ENCODE data around the gene KCTD3.

KCTD3 gene

GRCh38 chr1:215556996-215557395 lies 10.1 kb upstream of the KCTD3 start:
- DNase-seq (ENCODE audit: low read depth), result no peak

GRCh38 chr1:215557504-215557903 lies 9.6 kb upstream of the KCTD3 start:
- no peak for DNase-seq (ENCODE audit: low read depth)

GRCh38 chr1:215557992-215558626 lies 9.0 kb upstream of the KCTD3 start:
- DNase-seq (ENCODE audit: low read depth), result no peak

GRCh38 chr1:215567491-215568298 lies 591 bp downstream of the KCTD3 start:
- DNase-seq (ENCODE audit: low read depth), result no peak

GRCh38 chr1:215568299-215568692 lies 1.2 kb downstream of the KCTD3 start:
- no peak for DNase-seq (ENCODE audit: low read depth)

- no peak for DNase-seq (ENCODE audit: low read depth)
Observed at GRCh38 chr1:215569986-215570824, 3.1 kb downstream of the KCTD3 start.

GRCh38 chr1:215581896-215582295 lies 14.8 kb downstream of the KCTD3 start:
- no peak for DNase-seq (ENCODE audit: low read depth)

GRCh38 chr1:215583185-215583749 lies 16.2 kb downstream of the KCTD3 start:
- DNase-seq (ENCODE audit: low read depth), result no peak

GRCh38 chr1:215584389-215584788 lies 17.3 kb downstream of the KCTD3 start:
- DNase-seq (ENCODE audit: low read depth), result no peak

GRCh38 chr1:215589650-215590435 lies 22.7 kb downstream of the KCTD3 start:
- DNase-seq (ENCODE audit: low read depth), result no peak

- no peak for DNase-seq (ENCODE audit: low read depth)
Observed at GRCh38 chr1:215590779-215591491, 23.8 kb downstream of the KCTD3 start.

GRCh38 chr1:215594640-215595039 lies 27.5 kb downstream of the KCTD3 start:
- no peak for DNase-seq (ENCODE audit: low read depth)

GRCh38 chr1:215595231-215595630 lies 28.1 kb downstream of the KCTD3 start:
- no peak for DNase-seq (ENCODE audit: low read depth)

- no peak for DNase-seq (ENCODE audit: low read depth)
Observed at GRCh38 chr1:215597961-215598360, 30.9 kb downstream of the KCTD3 start.

- no peak for DNase-seq (ENCODE audit: low read depth)
Observed at GRCh38 chr1:215599418-215600074, 32.4 kb downstream of the KCTD3 start.

GRCh38 chr1:215600258-215600792 lies 33.2 kb downstream of the KCTD3 start:
- DNase-seq (ENCODE audit: low read depth), result no peak

GRCh38 chr1:215600867-215601266 lies 33.8 kb downstream of the KCTD3 start:
- DNase-seq (ENCODE audit: low read depth), result no peak

- DNase-seq (ENCODE audit: low read depth), result no peak
Observed at GRCh38 chr1:215601276-215601675, 34.2 kb downstream of the KCTD3 start.

GRCh38 chr1:215603319-215603718 lies 36.2 kb downstream of the KCTD3 start:
- DNase-seq (ENCODE audit: low read depth), result no peak

GRCh38 chr1:215605011-215605621 lies 38.0 kb downstream of the KCTD3 start:
- no peak for DNase-seq (ENCODE audit: low read depth)

Measured in stimulated activated CD8-positive, alpha-beta memory T cell treated with anti-CD3 and anti-CD28 coated beads, Interleukin-12 subunit alpha, Interleukin-12 subunit beta, amount 100 ng/mL, for 1 hour (primary cell).